ENCODE results near the gene LACTB.
A peak's percentile ranks its signal among the peaks of the same experiment; 100 is the strongest.

The LACTB gene

GRCh38 chr15:63140936-63141335, 19.3 kb downstream of the LACTB start:
- TF ChIP-seq CTCF (IDR thresholded peaks at IDR 0.05; ENCODE audit: borderline replicate concordance, insufficient read depth, low read depth, low read length), result no peak
- H3K4me3 ChIP-seq (ENCODE audit: low read depth, low read length), result no peak overlapping the region

DNA sequence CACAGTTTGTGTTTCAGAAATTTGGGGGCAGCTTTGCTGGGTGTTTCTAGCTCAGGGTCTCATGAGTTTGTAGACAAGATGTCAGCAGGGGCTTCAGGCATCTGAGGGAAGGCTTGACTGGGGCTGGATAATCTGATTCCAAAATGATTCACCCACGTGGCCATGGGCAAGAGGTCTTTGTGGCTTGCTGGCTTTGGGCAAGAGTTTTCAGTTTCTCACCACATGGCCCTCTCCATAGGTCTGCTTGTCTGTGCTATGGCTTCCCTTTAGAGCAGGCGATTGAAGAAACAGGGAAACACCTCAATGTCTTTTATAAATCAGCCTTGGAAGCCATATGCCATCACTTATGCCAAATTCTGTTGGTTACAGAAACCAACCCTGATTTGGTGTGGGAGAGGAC, 23.8 kb downstream of the LACTB start:
- no peak for TF ChIP-seq CTCF (IDR thresholded peaks at IDR 0.05; ENCODE audit: borderline replicate concordance, insufficient read depth, low read depth, low read length)
- no peak overlapping the region for H3K4me3 ChIP-seq (ENCODE audit: low read depth, low read length)

- no peak for TF ChIP-seq CTCF (IDR thresholded peaks at IDR 0.05; ENCODE audit: borderline replicate concordance, insufficient read depth, low read depth, low read length)
Measured at GRCh38 chr15:63146684-63147083, 25.0 kb downstream of the LACTB start.

DNA sequence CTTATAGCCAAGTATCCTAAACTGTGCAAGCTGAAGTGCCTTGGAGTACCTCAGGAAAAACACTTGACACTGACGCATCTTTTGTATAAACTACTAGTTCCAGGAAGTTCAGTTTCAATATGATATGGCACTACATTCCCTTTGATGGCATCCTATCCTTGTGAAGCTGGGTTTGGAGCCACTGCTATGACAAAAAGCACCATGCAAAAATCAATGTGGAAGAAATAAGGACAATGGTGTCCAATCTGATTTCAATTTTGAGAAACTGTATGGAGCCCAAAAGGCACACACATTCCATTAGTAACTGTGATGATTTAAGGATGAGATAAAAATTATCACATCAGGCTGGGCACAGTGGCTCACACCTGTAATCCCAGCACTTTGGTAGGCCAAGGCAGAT, 30.0 kb downstream of the LACTB start:
- no peak for TF ChIP-seq CTCF (IDR thresholded peaks at IDR 0.05; ENCODE audit: borderline replicate concordance, insufficient read depth, low read depth, low read length)
- H3K4me3 ChIP-seq (ENCODE audit: low read depth, low read length), result no peak overlapping the region

More at GRCh38 chr15:63146684-63147083, 25.0 kb downstream of the LACTB start:
- no peak overlapping the region for H3K4me3 ChIP-seq (ENCODE audit: low read depth, low read length)

- H3K4me3 ChIP-seq (ENCODE audit: low read depth, low read length), result no peak overlapping the region
- no peak for TF ChIP-seq CTCF (IDR thresholded peaks at IDR 0.05; ENCODE audit: borderline replicate concordance, insufficient read depth, low read depth, low read length)
Measured at GRCh38 chr15:63155486-63155885, 33.8 kb downstream of the LACTB start.

GRCh38 chr15:63156086-63156710, 34.5 kb downstream of the LACTB start:
- TF ChIP-seq CTCF (IDR thresholded peaks at IDR 0.05; ENCODE audit: borderline replicate concordance, insufficient read depth, low read depth, low read length), result no peak
- H3K4me3 ChIP-seq (ENCODE audit: low read depth, low read length), result peak overlapping the region; percentile 92

DNA sequence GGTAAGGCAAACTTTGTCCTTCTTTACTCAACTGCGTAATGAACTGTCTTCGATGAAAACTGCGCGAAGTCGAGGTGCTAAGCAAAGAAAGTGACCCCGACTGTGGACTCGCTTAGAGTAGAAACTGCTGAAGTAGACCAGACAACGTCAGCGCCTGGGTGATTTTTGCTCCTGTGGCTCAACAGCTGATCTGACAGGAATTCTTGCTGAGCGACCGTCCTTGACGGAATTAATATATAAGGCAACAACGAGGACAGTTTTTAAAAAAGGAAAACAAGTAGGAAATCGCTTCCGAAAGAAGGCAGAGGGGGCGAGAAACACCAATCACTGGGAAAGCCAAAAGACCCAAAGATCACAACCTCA, 35.1 kb downstream of the LACTB start:
- H3K4me3 ChIP-seq (ENCODE audit: low read depth, low read length), result peak overlapping the region; percentile 92
- TF ChIP-seq CTCF (IDR thresholded peaks at IDR 0.05; ENCODE audit: borderline replicate concordance, insufficient read depth, low read depth, low read length), result no peak

Data from GM12875 (cell line).